NCI-H1694 (cell line): ENCODE results near the gene HMGB1.

Experiments
- DNase-seq: peaks from one replicate; lab custom pipeline; 2025; lab: John Stamatoyannopoulos, UW

HMGB1 gene

GRCh38 chr13:30429721-30430694 is 35.7 kb downstream of the HMGB1 start:
- no peak for DNase-seq

GRCh38 chr13:30429235-30429634 is 36.5 kb downstream of the HMGB1 start:
- no peak for DNase-seq

GRCh38 chr13:30423891-30424290 is 41.8 kb downstream of the HMGB1 start:
- no peak for DNase-seq

GRCh38 chr13:30422054-30422839 is 43.5 kb downstream of the HMGB1 start, which contains the start of gene UBE2L5:
TSS of gene UBE2L5 (plus strand) at chr13:30422493. CDS start at chr13:30427991, 5,498 bp downstream.
- no peak for DNase-seq

GRCh38 chr13:30421093-30422053 is 44.4 kb downstream of the HMGB1 start:
- no peak for DNase-seq

GRCh38 chr13:30418717-30419459 is 46.8 kb downstream of the HMGB1 start:
- DNase-seq = no peak

GRCh38 chr13:30418075-30418716 is 47.5 kb downstream of the HMGB1 start:
- no peak for DNase-seq

- no peak for DNase-seq
These were observed 49.3 kb downstream of the HMGB1 start for GRCh38 chr13:30416471-30416870.

GRCh38 chr13:30415430-30416030 is 50.2 kb downstream of the HMGB1 start:
- DNase-seq = no peak

GRCh38 chr13:30413842-30414241 is 51.9 kb downstream of the HMGB1 start:
- no peak for DNase-seq

GRCh38 chr13:30412346-30412745 is 53.4 kb downstream of the HMGB1 start:
- no peak for DNase-seq

GRCh38 chr13:30410705-30411125 is 55.0 kb downstream of the HMGB1 start:
- no peak for DNase-seq

- DNase-seq = no peak
These were observed 55.6 kb downstream of the HMGB1 start for GRCh38 chr13:30409886-30410704.

- no peak for DNase-seq
These were observed 57.2 kb downstream of the HMGB1 start for GRCh38 chr13:30408319-30409101.

- no peak for DNase-seq
These were observed 58.8 kb downstream of the HMGB1 start for GRCh38 chr13:30406779-30407416.
